NCI-H2227 treated with DMSO at 0.1 percent for 48 hours (cell line): Measurements from ENCODE around the gene MXRA8.
A peak's percentile ranks its signal among the peaks of the same experiment; 100 is the strongest.
"Not testable (repeated sequence)": the region's sequence is repeated elsewhere in the genome, so short reads cannot be mapped to it uniquely, and the experiment has no call there.

ENCODE experiments used
- DNase-seq: peaks from one replicate; lab custom pipeline; 2025; lab: John Stamatoyannopoulos, UW

The MXRA8 gene

DNA sequence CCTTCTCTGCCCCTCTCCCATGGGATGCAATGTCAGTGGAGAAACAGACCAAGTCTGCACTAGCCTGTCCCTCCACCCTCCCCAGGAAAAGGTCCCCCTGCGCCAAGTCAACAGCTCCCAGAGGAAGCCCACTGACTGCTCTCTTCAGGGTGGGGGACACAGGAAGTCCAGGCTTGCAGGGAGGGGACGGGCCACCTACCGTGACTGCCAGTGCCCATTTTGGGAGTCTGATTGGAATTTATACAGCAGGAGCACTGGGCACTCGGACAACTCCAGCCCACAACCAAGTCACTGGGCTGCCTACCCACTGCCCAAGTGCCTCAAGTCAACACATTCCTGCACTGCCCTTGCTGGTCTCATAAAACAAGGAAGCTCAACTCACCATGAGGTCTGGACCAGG is 34.7 kb upstream of the MXRA8 start:
- no peak for DNase-seq

DNA sequence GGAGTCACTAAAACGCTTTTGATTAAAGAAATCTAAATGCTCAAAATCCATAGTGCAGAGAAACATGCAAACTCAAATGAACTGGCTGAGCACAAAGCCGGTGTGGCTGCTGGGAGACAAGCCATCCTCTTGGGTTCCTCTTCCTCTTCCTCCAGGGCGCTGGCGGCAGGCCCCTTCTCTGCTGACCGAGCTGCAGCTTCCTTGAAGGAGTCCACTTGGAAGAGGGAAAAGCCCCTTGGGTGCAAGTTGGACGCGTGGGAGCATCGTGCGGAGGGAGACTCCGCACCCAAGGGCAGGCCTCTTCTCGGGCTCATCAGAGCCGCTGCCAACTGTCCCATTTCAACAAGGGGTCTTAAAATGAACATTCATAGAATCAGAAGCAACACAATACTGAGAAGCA is 32.9 kb upstream of the MXRA8 start:
- DNase-seq, result no peak

DNA sequence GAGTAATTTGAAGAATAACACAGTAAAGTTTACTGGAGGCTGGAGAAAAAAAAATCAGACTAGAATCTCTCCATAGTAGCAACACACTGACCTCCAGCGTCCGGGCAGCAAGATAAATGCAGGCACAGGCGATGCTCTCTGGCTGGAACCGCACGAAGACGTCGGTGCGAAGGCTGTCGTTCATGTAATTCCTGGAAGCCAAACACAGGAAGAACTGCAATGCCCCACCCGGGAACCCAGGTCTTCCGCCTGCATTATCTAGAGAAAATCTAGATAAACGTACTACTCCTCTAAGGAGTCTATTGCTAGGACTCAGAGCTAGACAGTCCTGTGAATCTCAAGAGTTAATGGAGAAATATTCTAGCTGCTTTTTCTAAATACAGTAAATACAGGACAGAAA is 32.3 kb upstream of the MXRA8 start:
- no peak for DNase-seq

DNA sequence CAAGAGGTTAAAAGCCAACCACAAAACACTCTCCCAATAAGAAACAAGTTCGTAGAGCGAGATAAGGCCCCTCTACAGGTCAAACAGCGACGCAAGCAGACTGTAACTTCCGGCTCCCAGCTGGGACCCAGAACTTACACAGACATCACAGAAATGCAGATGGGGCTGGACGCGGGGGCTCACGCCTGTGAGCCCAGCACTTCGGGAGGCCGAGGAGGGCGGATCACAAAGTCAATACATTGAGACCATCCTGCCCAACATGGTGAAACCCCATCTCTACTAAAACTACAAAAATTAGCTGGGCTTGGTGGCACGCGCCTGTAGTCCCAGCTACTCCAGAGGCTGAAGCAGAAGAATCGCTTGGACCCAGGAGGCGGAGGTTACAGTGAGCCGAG is 29.7 kb upstream of the MXRA8 start:
- DNase-seq, result no peak

DNA sequence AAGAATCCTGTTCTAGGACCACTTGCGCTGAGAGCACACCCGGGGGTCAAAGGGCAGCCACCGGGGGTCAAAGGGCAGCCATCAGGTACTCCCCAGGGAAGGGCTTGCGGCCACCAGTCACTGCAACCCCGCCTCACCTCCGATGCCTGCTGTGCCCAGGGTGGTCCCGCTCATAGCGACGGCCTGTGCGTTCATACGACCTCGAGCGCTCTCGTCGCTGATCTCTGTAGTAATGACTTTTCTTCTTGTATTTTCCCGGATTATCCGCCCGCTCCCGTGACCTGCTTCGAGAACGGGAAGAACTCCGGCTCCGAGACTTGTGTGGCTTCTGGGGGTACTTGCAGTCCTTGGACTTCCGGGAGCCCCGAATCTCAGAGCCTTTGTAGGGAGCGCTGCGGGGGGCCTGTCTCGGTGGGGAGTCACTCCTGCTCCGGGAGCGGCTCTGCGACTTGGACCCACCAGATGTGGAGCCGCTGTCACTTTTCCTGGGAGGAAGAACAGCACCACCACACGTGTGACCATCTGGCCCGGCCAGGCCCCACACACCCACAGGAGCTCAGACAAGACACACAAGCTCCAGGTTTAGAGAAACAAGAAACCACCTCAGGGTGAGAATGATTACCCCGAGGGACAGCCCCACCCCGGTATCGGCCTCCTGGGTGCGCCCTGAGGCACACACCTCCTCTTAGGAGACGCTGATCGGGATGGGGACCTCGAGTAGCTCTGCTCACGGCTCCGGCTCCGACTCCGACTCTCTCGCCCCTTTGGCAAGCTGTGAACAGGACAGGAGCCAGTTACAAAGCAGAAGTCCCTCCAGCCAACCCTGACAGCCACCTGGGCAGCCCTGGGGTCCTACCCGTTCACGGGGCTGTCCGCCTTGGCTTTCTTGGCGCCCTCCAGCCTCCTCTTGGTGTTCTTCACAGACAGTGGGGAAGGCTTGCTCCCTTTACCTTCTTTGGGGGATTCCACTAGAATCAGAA is 29.0 kb upstream of the MXRA8 start:
- DNase-seq, result no peak

DNA sequence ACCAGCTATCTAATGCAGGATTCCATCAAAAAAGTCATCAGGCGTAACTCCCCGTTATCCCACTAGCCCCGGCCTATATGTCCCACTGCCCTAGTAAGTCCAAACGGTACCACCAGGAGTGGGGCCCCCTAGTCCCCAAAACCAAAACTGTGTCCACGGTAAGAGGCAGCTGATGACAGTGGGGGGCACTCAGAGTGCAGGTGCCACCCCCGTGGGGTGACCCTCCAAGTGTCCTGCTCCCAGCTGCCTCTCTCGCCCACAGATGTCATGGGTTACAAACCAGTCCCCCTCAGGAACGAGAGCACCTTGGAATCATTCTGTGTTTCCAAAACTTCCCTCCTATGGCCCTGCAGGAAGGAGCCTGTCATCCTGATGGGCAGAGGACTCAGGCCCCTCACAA is 27.6 kb upstream of the MXRA8 start:
- no peak for DNase-seq

DNA sequence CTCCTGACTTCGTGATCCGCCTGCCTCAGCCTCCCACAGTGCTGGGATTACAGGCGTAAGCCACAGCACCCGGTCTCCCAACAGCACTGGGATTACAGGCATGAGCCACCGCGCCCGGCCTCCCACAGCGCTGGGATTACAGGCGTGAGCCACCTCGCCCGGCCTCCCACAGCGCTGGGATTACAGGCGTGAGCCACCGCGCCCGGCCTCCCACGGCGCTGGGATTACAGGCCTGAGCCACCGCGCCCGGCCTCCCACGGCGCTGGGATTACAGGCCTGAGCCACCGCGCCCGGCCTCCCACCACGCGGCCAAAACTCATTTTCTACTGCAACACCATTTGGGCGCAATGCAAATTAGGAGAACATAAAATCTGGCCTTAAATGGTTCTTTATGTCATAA is 27.0 kb upstream of the MXRA8 start:
- DNase-seq, result not testable (repeated sequence)

DNA sequence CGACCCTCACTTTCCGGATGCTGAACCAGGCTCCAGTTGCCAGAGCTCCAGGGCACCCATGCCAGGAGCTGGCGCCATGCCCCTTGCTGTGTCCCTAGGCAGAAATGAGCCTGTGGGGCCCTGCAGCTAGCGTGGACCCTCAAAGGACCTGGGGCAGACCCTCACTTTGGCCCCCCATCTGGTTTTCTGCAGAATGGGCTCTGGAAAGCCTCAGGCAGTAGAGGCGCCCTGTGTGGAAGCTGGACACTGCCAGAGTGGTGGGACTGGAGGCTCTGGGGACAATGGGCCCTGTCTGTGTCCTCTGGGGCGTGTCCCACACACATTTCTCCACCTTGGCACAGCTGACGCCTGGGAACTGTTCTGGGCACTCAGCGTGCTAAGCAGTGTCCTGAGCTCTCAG is 22.9 kb upstream of the MXRA8 start:
- no peak for DNase-seq

DNA sequence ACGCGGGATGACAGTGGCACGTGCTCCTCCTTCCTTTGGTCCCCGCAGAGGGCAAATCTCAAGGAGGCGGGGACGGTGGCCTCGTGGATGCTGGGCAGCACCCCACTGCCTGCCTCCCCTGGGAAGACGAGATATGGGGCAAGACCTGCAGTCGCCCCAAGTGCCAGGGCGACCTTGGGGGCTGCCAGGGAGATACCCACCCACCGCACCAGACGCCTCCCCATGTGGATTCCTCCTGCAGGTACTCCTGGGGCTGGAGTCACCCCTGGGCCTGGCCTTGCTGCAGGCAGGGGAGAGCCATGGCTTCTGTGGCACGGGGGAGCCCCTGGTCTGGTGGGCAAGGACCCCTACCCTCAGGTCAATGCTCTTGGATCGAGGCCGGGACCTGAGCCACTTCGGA is 22.5 kb upstream of the MXRA8 start:
- no peak for DNase-seq

DNA sequence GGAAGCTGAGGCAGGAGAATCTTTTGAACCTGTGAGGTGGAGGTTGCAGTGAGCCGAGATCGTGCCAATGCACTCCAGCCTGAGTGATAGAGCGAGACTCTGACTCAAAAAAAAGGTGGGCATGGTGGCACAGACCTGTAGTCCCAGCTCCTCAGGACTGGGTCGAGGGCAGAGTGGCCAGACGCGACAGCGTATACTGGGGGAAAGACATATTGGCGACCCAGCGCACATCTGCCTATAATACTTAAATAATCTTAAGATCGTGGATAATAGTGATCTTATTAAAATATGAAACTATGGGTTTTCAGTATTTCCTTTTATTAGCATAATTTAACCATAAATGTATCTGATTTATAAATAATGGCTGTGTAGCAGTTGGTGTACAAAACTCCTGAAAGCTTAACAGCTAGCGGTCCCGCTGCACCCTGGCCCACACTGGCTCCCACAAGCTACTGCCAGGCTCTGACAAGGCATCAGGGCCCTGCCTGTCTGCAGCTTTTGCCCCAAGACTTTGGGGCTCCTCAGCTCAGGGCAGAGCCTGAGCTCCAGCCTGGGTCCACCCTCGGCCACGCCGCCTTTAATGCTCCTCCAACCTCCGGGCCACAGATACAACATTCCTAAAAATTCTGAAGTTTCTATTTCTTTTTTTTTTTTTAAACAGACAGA is 19.3 kb upstream of the MXRA8 start:
- no peak for DNase-seq

DNA sequence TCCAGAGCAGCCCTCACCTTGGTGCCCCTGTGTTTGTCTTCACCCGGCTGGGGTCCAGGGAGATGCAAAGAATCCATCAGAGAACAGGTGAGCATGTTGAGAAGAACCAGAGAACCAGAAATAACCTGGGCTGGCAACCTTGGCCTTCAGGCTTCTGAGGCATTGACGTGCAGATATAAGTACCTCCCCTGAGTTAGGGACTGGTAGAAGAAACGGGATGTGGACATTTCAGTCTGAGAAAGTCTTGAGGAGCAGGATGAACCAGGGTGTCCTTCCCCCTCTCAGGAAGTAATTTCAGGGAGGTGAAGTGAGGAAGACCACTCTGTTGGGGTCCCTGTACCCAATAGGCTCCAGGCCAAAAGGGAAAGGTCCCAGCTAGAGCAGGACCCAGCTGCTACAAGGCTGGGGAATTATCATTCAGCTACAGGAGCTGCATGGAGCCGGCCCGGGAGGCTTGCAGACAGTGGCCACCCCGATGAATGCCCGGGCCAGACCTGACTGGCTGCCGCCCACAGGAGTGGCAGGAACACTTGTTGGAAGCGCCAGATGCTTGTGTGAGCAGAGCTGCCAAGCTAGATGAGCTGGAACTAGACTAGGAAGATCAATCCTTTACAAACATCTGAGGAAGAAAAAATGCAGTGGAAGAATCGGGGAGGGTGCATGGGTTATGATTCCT is 18.3 kb upstream of the MXRA8 start:
- DNase-seq, result no peak

DNA sequence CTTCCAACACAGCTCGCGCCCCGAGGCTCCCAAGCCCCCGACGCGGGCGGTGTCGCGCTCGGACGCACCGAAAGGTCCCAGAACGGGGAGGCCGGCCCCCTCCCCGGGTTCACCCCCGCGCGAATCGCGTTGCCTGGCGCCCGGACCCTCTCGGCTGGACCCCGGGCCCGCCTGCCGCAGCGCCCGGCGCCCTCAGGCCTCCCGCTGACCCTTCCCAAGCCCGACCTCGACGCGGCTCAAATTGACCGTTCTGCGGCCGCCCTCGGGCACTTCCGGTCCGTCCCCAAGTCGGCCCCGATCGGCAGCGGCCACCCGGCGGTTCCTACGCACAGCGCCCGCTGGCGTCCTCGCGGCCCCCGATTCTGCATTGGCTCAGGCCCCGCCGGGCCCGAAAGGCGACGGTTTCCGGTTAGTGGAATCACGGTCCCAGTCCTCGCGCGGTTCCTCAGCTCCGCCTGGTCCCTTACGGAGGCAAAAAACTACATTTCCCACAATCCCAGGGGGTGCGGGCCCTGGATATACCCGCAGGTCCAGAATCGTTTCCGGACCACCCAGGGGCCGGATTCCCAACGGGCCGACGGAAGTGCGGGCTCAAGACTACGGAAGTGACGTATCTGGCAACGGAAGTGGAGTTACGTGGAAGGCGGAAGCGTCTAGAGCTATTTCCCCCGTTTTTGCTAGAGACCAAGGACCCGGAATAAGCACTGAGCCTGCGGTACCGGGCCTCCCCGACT is 16.7 kb upstream of the MXRA8 start, which contains the start of gene AURKAIP1:
TSS of gene AURKAIP1 (minus strand) at position 279 of the 734 bp plus-strand sequence. CDS start 451 bp downstream, outside the sequence.
- peak; percentile 98 for DNase-seq

DNA sequence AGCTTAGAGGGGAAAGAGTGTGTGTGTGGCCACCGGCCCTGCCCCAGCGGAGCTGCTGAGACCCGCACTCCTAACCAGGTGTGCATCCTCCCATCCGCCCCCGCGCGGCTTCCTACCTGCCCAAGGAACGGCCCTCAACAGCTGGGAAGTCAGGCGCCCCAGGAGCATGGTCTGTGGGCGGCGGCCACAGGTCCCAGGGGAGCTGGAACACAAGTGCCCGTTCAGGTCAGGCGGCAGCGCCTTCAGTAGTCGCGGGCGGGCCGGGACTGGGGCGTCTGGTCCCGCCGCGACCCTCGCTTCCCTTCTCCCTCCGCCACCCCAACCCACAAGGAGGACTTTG is 16.2 kb upstream of the MXRA8 start:
- no peak for DNase-seq

DNA sequence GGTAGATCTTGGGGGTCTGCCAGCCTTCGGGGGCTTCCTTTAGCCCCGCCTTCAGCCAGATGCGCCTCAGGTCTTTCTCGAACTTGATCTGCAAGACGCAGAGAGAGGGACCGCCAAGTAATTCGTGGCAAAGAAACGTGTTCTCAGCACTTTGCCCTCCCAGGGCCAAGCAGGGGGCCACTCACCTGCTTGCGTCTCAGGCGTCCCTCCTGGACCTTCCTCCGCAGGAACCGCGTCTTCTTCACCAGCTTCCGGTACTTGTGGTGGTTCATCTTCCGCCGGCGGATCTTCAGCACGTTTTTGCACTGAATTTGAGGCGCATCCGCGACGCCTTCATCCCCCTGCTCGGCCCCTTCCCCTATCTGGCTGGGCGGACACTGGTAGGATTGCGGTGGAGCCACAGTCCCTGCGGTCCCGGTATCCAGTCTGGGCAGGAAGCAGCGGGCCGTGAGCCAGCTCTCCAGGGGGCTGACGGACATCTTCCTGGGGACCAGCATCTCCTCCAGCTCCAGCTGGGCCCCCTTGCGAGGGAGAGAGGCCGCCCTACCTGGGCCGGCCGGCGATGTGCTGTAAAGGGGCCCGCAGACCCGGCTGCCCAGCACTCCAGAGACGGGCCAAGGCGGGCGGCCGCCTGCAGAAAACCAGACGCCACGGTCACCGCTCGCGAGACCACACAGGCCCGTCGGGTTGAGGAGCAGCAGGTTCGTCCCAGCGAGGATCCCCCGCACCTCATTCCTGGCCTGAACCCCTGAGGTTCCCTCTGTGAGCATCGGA is 15.6 kb upstream of the MXRA8 start:
- DNase-seq, result no peak

DNA sequence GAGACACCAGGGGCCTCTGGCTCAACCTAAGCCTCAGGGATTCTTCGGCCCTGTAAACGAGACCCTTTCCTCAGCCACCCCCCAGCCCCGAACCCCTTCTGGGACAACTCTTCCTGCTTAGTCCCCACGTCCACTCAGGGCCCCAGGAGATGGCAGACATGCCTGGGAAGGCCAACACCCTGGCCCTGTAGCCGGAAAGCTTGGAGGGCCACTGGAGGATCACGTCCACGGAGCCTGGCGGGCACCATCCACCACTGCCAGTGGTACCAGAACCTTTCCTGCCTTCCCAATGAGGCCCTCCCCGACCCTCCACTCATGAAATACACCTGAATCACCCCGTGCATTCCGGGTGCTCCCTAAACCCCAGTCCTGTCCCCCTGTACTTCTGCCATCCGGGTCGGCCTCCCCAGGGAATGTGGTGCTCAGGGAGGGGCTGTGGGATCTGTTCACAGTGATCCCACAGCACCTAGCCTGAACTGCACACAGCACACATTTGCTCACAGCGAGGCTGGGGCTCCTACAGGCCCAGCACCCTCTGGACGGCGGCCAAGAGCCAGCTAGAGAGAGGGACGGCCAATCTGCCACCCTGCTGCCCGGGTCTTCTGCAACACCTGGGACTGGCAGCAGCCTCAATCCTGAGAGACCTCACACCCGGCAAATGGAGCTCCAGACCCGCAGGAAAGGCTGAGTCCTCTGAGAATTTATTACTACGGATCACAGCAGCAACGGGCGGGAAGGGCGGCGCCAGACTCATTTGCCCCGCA is 14.9 kb upstream of the MXRA8 start:
- DNase-seq, result no peak

DNA sequence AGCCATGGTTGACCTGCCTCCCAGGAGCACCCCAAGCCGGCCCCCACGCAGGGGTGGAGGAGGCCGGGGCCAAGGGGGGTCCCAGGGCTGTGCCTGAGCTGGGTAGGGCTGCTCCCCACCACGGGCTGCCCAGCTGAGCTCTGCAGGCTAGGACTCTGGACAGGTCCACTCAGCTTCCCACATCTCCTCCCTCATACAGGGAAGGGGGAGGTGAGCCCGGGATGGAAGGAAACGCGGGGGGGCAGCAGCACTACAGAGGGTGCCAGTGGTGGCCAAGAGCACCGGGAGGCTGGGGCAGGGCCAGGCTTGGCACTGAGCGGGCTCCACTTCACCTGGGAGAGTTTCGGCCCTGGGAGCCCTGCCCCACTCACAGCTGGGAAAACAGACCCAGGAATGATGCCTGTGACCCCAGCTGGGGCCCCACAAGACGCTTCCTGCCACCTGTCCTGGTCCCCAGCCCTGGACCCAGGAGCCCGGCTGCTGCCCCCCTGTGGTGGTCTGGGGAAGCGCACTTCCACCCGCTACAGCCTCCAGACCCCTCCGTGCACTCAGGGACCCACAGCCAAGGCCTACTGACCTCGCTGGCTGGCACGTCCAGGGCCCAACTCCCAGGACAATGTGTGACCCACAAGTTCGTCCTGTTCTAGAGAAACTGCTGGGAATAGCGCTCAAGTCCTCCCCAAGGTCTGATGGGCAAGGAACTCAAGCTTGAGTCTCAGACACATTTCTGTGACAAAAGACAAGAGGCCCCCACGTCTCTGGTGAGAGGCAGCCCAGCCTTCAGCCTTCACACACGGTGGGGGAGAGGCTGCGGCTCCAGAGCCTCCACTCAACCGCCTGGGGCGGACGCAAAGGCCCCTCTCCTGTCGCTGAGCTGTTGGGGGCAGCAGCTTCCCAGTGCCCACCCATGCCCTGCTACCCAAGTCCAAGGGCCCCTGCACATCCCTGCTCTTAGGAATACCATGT is 13.7 kb upstream of the MXRA8 start:
- peak; percentile 8 for DNase-seq

DNA sequence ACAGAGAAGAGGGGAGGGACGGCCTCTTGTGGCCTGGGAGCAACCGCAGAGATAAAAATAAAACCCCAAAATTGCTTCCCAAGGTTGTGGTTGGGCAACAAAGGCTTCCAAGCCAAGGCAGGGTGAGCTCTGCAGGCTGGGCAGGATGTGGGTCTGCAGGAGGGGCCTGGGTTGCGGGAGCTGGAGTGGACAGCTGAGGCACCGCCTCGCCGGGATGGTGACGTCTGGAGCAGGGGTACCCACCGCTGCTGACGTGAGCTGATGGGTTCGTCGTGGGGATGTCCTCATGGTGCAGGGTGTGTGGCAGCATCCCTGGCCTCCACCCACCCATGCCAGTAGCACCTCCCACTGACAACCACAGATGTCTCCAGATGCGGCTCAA is 13.0 kb upstream of the MXRA8 start:
- no peak for DNase-seq

DNA sequence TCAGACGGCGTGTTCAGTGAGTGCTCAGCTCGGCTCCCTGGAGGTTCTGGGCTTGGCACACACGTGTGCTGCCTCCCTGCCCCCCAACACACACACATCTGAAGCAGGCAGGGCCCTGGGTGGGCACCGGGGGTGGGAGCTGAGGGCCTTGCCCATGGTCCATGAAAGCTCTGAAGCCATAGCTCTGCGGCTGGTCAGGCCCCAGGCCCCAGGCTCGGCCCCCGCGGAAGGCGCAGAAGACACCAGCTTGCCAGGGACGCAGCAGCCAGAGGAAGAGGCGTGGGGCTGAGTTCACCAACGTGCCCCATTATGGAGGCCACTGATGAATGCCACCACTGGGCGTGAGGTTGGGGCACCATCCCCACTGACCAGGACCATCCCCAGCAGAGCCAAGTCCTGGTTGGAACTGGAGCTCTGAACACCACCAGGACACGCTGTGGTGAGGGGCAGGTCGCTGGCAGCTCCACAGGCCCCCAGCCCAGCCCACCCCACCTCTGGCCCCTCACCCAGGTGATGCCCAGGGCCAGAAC is 12.5 kb upstream of the MXRA8 start:
- DNase-seq, result no peak

DNA sequence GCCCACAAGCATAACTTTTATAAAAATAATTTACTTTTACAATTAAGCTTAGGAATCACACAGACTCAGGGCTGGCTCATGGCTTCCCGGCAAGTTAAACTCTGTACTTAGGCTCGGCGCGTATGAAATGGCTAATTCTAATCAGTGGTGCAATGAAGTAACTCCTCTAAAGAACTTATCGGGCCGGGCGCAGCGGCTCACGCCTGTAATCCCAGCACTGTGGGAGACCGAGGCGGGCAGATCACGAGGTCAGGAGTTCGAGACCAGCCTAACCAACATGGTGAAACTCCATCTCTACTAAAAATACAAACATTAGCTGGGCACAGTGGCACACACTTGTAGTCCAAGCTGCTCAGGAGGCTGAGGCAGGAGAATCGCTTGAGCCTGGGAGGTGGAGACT is 11.7 kb upstream of the MXRA8 start:
- not testable (repeated sequence) for DNase-seq
